Lower leg skin (tissue), 3 donors: ENCODE data around the gene ASGR2.

ENCODE experiments used
- CTCF ChIP-seq, 3 donors: fragments of 450-650 bp; IDR thresholded peaks; one replicate each; pipeline ENCODE4 v1.5.1; 2016; ENCODE audit warnings: antibody characterized with exemption in 3 of 3, mild to moderate bottlenecking in 3 of 3, moderate library complexity in 2 of 3
- POLR2A ChIP-seq, 2 donors: fragments of 450-650 bp; IDR thresholded peaks; one replicate each; pipeline ENCODE4 v1.6.1; 2016 to 2017; ENCODE audit warnings: antibody characterized with exemption in 2 of 2, mild to moderate bottlenecking in 1 of 2, moderate library complexity in 1 of 2

DNA sequence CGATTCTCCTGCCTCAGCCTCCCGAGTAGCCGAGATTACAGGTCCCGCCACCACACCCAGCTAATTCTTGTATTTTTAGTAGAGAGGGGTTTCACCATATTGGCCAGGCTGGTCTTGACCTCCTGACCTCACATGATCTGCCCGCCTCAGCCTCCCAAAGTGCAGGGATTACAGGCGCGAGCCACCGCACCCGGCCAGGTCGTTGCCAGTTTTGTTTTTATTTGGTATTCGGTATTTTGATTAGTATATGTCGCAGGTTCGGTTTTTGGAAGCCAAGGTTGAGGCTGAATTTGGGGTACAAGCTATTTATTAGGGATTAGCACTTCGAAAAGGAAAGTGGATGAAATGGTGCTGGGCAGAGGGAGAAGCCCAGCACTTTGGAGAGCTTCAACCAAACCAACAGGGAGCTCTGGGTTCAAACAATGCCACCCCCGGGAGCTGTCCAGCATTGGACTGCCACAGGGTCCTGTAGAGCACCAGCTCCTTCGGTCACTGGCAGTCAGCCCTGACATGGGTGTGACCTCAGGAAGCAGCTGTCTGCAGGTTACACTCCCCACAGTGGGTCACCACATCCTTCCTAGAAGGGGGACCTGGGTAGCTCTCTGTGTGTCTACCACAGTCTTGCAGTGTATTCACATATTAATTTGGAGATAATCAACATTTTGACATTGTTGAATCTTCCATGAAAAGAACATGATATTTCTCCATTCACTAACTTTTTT lies 33.1 kb downstream of the ASGR2 start:
- TF ChIP-seq CTCF (IDR thresholded peaks at IDR 0.05) = no peak
- no peak for TF ChIP-seq POLR2A (IDR thresholded peaks at IDR 0.05)
